NCI-H1417 treated with DMSO at 0.1 percent for 48 hours (cell line): ENCODE measurements around the gene RIN3.

Experiments
- DNase-seq: peaks from one replicate; lab custom pipeline; 2025; lab: John Stamatoyannopoulos, UW

RIN3 gene

DNA sequence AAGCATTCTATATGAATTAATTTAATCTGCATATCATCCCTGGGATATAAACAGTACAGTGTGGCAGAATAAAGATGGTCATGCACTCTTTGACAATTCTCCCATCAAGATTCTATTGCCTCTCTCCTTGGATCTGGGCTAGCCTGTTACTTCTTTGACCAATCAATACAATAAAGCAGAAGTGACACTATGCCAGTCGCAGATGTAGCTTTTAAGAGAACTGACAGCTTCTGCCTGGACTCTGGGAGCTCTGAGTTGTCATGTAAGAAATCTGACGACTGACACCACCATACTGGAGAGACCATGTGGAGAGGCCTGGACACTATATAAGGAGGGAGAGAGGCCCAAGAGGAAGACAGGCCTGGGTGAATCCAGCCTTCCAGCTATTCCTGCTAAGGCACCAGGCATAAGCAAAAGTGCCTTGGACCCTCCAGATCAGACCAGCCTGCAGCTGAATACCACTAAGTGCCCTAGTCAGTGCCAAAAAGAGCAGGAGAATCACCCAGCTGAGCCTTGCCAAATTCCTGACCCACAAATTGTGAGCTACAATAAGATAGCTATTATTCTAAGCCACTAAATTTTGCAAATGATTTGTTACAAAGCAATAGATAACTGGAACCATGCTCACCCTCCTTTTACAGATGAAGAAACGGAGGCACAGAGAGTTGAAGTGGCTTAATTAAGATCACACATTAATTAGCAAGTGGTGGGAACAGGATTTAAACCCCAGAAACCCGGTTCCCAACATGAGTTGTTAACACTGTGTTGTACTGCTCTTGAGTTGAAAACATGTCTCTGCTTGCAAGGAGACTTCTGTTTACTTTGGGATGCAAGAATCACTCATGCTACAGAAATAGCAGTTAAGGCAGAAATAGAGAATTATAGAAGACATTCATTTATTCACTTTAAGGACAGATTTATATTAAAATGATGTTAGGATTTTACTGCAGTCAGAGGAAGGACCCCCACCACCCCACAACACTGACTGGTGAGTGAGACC, 84.6 kb downstream of the RIN3 start:
- DNase-seq, result no peak

DNA sequence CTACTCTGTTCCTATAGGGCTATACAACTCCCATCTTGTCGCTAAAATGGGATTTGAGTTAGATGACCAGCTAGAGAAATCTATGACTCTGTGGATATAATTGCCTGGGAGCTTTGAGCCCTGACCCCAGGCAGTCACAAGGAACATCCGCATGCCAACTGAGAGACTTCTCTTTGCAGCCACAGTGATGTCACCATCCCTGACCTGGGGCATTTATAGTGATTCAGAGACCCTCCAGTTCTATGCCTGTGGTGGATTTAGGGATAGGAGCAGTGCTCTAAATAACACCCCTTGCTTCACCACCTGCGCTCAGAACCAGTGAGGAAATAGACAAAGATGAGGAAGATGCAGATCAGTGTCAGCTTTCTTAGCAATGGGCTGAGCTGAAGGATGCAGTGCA, 86.2 kb downstream of the RIN3 start:
- no peak for DNase-seq

DNA sequence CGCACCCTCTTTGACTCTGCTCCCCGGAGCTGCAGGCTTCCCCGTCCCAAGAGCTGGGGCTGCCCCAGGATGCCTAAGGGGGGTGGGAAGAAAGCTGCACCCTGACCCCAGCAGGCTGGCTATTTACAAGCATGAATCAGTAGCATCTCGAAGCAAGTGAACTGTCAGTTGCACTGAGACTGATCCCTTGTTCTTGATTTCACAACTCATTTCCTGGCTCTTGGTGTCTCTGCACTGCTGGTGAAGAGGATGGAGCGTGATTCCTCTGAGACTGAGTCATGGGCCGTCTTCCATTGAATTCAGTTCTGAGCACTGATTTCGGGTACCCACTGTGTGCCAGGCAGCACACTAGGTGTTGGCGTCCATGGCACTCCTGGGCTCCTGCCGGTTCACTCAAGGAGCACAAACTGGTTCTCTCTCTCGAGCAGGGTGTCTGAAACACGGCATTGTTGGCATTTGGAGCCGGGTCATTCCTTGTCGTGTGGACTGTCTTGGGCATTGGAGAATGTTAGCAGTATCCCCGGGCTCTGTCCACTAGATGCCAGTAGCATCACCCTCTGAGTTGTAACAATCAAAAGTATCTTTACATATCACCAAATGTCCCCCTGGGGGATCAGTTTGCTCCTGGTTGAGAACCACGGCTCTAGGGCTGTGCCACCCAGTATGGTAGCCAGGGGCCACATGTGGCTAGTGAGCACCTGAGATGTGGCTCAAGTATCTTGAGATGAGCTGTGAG, 86.9 kb downstream of the RIN3 start:
- DNase-seq, result no peak

DNA sequence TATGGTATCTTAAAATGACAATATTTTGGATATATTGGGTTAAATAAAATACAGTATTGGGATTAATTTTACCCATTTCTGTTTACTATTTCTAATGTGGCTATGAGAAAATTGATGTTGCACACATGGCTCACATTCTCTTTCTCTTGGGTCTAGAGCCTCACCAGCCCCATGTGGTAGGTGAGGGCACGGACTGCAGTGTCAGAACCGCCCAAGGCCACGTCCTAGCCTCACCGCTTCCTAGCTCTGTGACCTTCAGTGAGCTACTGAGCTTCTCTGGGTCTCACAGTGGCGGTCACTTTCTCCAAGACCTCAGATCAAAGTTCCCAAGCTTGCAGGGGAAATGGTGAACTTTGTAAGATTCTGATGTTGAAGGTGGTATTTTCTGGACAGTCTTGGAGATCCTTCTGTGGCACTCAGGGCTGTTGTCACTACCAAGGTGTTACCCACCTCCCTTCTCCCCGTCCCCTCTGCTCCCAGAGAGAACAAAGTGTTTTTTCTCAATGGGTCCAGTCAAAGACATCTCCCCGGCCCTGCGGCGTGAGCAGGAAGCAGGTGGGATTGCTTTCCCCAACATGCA, 87.6 kb downstream of the RIN3 start:
- no peak for DNase-seq

DNA sequence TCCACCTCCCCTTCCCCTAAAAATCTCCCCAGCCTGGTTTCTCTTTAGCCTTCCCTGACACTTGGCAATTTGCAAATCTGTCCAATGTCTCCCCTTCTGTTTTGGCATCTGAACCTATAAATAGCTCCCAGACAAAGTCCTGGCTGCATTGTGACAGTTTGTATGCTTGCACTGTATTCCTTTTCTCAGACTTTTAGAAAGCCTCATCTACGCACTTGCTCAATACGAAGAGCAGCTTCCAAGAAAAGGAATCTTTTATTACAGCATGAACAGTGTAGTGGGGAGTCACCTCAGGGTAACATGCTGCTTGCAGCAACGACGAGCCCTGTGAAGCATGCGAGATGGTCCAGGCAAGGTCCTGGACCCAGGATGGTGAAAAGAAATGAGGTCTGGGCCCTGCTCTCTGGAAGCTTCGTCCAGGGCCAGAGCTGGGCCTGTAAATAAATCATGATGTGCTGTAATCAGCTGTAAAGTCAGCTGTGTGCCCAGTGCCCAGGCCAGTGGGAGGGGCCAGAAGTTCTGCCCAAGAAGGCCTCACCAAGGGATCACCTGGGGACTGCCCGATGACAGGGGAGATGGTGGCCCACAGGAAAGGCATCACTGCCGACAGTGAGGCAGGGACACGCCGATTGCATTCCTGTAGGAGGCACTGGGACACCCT, 88.3 kb downstream of the RIN3 start:
- DNase-seq, result no peak

DNA sequence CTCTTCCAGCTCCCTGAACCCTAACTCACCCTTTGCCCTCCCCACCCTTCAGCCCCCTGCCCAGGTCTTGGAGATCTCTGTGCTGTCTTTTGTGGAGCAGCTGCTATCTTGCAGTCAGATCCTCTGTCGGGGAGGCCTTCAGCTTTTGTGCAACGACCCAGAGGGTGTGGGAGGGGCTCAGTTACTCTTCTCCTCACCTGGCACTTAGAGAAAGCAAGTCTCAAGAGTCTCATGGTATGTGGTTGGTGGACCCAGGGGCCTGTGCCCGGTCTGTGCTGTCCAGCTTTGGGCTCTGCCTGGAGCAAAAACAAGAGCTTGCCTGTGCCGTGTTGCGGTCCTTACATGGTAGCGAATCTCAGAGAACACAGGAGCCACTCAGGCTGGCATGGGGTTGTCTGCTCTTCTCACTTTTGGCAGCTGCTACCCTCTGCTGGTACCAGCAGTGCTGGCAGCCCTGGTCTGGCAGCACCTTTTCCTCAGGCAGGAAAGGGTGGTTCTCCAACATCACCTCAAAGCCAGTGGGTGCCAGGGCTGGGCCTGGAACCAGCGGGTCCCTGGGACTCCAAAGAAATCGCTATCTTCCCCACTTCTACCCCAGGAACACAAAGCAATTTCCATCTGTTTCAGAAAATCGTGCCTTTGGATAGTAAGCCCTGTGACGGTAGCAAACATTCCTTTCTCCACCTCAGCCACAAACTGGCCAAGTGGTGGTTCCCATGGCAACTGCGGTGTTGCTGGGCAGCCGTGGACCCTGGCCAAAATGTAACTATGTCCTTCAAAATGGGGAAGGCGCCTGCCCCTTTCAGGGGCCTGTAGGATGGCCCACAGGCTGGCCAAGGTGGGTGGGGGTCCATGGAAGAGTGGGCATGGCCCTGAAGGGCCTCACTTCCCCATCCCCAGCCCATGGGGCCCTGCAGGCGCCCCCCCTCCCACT, 90.0 kb downstream of the RIN3 start:
- DNase-seq, result no peak

DNA sequence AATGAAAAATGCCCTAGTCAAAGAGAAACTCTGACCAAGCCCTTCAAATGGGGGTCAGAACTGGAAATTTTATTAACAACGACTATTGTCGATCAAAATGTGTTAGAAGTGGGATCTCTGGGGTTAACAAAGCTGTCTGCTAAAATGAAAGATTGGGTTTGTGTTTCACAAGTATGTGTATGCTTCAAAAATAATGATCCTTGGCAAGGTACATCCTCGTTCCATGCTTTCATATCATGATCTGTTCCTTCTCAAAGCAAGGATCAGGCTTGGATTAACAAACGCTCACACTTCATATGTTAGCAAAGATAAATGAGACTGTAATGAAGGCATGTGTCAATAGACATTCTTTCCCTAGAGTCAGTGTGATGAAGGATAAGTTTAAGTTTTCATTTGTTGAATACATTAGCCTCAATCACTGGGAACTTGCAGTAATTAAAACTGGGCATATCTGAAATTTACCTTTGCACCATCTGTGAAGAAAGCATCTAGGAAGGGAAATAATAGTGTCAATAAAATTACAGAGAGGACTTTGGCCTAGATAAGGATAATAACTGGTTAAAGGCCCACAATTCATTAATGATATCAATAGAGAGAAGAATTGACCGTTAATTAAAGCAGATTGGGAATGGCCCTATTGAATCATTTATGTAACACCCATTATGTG, 91.8 kb downstream of the RIN3 start:
- no peak for DNase-seq

DNA sequence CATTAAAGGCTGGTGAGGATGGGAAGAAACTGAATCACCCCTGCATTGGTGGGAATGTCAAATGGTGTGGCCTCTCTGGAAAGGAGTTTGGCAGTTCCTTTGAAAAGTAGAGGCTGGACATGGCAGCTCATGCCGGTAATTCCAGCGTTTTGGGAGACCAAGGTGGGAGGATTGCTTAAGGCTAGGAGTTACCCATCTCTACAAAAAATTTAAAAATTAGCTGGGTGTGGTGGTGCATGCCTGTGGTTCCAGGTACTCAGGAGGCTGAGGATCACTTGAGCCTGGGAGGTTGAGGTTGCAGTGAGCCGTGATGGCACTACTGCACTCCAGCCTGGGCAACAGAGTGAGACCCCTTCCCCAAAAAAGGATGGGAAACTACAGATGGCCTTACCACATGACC, 93.7 kb downstream of the RIN3 start:
- DNase-seq, result no peak

DNA sequence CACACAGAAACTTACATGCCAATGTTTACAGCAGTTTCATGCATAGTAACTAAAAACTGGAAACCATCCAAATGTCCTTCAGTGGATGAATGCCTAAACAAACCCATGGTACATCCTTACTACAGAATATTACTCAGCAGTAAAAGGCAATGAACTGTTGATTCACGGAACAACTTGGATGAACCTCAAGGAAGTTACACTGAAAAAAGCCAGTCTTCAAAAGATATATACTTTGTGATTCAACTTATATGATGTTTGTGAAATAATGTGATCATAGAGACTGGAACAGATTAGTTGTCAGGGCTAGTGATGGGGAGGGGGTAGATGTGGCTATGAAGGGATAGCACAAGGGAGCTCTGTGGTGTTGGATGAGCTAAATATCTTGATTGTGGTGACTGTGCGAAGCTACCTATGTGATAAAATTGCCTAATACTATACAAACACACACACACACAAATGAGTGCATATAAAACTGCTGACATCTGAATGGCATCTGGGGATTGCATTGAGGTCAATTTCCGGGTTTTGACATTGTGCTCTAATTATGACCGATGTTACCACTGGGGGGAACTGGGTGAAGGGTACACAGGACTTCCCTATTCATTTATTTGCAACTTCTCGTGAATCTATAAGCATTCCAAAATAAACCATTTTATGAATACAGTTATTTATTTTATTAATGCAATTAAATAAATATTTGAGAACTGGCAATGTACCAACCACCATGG, 94.3 kb downstream of the RIN3 start:
- DNase-seq, result no peak

DNA sequence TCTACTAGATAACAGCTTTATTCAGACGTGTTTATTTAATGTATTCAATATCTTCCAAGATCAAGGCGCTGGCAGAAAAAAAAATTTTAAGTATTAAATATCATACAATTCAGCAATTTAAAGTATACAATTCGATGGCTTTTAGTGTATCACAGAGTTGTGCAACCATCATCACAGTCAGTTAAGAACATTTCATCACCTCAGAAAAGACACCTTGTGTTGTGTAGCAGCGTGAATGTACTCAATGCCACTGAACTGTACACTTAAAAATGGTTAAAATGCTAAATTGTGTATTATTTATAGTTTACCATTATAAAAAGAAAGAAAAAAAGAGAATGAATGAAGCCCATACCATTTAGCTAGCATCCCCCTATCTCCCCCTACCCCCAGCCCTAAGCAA, 96.4 kb downstream of the RIN3 start:
- DNase-seq, result no peak

DNA sequence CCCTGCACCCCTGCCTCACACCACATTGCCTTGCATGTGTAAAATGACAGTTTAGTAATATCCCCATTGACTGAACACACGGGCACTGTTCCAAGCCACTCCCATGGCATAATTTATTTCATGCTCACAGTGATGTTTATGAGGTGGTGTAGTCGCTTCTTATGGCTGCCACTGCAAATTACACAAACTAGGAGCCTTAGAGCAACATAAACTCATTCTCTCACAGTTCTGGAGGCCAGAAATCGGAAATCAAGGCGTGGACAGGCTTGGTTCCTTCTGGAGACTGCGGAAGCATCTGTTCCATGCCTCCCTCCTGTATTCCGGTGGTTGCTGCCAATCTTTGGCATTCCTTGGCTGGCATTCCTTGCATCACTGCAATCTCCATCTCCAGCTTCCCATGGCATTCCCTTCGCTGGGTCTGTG, 97.3 kb downstream of the RIN3 start:
- no peak for DNase-seq

DNA sequence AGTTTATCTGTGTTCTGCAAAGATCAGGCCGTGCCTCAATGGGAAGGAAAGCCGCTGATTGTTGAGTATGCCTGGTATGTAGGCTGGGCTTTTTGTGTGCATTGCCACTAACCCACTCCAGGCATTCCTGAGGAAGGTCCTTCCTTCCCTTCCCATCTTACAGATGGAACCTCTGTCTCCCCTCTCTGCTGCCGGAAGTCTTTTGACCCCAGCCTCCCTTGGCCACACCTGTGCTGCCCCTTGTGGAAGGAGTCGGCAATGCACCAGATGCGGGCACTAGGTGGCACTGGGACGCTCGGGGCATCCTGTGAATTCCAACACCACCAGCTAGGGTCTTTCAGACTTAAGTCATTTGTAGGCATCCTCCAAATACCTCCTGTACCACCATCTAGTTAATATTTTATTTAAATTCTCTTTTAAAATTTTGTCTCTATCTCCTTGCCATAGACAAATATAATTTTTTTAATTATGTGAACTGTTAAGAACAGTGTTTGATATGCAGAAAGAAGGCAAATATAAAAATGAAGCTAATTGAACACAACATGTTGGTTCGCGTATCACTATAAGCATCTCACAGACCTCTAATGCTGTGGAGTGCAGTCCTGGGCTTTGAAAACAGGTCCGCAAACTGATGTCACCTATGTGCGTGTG, 99.6 kb downstream of the RIN3 start:
- no peak for DNase-seq

DNA sequence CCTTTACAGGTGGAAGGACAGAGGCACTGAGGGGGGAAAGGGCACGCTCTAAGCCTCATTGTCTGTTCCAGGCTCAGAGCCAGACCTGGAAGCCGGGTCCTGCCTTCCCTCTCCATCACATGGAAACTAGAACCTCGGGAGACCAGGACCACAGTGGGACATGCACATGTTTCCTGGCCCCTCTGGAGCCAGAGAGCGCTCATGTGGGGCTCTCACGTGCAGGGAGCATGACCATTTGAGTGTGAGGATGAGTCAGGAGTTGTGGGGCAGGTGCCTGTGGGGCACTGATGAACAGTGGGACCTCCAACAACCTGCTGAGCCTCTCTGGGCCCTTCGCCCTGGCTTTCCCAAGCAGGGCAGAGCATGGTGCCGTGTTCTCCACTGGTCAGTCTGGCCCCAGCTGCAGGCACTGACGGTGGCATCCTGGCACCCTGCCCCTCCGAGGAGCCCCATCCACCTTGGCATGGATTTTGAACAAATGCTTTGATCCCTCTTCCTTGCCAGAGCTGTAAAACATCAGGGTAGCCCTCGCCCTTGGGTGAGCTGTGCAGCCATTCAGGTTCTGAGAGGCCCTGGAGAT, 100.2 kb downstream of the RIN3 start:
- no peak for DNase-seq

DNA sequence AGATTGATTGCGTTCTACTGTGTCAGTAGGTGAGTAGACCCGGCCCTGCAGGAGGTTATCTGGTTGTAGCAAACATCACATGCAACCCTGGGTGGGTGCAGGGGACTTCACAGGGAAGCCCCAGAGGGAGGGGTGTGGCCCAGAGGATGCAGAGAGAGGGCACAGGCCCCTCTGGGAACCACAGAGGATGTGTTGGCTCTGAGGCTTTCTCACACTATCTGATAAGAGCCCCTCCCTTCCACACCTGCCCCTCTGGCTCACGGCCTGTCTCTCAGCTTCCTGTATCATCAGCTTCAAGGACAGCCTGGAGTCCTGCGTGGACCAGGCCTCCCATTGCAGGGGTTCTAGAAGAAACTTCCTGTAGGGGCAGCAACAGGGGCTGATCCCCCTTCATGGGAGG, 101.9 kb downstream of the RIN3 start:
- DNase-seq, result no peak

DNA sequence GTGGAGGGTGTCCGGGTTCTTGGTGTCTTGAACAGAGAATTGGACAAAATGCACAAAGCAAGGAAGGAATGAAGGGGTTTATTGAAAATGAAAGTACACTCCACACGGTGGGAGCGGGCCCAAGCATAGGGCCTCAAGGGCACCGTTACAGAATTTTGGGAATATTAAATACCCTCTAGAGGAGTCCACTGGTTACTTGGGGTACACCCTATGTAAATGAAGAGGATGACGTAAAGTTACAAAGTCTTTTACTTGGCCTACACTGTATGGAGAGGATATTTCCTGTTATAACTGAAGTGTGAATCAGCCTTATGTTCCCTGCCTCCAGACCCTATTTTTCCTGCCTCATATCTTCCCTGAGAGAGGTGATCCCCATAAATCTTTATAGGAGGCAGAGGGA, 102.6 kb downstream of the RIN3 start:
- no peak for DNase-seq

DNA sequence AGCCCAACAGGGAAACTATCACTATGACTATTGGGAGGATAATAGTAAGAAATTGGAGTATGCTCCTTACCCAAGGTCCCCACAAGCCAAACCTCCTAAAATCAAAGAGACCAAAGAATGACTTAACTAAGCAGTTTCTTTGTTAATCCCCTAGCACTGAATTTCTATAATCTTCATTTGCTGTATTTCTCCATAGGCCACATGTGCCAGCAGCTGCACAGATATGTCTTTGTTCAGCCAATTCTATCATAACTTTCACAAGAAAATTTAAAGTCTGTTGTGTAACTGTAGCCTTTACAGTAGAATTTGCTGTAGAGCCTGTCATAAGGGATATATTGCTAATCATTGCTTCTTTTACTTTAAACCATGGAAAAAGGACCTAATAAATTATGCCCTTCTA, 104.0 kb downstream of the RIN3 start:
- no peak for DNase-seq

DNA sequence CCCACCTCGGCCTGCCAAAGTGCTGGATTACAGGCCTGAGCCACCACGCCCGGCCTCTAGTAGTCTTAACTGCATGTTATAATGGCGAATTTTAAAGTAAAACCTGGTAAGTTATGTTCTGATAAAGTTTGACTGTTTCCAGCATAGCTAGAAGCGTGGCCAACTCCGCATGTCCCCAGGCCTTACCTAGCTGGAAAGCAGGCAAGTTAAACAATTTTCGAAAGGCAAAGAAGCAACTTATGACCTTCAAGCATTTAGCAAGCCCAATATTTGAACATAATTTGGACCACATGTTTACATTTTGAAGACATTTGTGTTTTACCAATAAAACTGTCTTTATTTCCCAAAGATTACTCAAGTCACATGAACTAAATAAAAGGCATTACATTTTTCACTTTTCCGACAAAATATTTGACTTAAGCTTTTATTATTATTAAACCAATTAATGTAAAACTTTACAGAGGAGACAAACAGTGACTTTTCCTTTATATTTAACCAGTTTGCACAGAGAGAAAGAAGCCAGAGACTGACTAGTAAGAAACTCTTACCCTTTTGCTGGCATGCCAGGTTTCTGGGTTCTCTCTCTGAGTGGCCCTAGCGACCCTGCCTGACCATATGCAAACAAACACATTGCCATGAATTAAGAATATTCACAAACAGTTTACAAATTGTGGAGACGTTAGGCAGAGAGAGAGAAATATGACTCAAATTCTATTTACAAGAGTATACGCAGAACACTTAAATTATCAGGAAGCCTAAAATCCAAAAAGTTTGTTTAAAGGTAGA, 106.3 kb downstream of the RIN3 start:
- DNase-seq, result no peak

DNA sequence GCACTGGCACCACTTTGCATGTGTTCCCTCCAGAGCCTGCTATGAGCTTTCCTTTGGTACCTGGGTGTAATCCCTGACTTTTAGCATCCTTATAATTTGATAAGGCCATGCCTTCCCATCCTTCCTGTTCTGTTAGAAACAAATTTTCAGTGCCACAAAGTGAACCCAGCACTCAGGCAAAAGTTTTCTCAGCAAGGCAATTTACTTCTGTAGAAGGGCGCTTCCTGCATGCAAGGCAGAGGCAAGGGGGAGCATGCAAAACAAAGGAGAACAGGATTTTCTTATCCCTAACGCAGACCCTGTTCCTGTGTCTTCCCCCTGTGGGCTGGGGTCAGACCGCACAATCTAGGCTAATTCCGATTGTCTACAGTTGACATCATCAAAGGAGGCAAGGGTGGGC, 108.7 kb downstream of the RIN3 start:
- DNase-seq, result no peak
